ENCODE measurements around the gene LIN28B.

DNA sequence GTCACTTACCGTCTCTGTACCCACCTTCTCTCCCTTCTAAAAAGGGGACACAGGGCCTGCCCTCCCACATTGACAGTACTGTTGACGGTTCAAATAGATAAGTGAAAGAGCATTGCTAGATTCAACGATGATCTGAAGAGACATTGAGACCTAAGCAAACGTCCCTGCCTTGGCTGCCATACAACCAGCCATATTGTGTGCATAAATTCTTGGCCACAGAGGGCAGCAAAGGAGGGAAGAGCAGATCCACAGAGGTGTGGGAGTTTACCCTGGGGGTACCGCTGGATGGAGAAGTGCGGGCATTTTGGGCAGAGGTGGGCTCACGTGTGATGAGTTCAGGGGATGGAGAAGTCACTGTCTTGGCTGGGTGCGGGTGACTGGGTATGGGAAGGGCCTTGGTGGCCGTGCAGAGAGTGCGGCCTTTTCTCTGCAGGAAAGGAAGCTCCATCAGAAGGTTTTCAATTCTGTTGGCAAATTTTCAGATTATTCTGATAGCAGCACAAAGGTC lies 137.3 kb downstream of the LIN28B start:
- TF ChIP-seq EP300 (IDR thresholded peaks at IDR 0.05) (no peak), POLR2A (IDR thresholded peaks at IDR 0.05) (no peak), POLR2AphosphoS5 (IDR thresholded peaks at IDR 0.05) (no peak)
- TF ChIP-seq, protein P1, sequence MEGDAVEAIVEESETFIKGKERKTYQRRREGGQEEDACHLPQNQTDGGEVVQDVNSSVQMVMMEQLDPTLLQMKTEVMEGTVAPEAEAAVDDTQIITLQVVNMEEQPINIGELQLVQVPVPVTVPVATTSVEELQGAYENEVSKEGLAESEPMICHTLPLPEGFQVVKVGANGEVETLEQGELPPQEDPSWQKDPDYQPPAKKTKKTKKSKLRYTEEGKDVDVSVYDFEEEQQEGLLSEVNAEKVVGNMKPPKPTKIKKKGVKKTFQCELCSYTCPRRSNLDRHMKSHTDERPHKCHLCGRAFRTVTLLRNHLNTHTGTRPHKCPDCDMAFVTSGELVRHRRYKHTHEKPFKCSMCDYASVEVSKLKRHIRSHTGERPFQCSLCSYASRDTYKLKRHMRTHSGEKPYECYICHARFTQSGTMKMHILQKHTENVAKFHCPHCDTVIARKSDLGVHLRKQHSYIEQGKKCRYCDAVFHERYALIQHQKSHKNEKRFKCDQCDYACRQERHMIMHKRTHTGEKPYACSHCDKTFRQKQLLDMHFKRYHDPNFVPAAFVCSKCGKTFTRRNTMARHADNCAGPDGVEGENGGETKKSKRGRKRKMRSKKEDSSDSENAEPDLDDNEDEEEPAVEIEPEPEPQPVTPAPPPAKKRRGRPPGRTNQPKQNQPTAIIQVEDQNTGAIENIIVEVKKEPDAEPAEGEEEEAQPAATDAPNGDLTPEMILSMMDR (IDR thresholded peaks at IDR 0.05), result no peak
